Esophagus squamous epithelium (tissue), 4 donors: ENCODE measurements around the gene CUEDC1.

Source experiments
- CTCF ChIP-seq, 6 experiments: fragments of 450-650 bp in 4 of 6; fragments of 200-600 bp in 2 of 6; sonication (generic) in 2 of 6; IDR thresholded peaks; one replicate each; pipeline ENCODE4 v1.5.1; 2016 to 2019; ENCODE audit warnings: antibody characterized with exemption in 6 of 6, mild to moderate bottlenecking in 4 of 6, moderate library complexity in 4 of 6
- POLR2A ChIP-seq, 4 donors: fragments of 450-650 bp; IDR thresholded peaks; one replicate each; pipeline ENCODE4 v1.6.1; 2017; ENCODE audit warnings: antibody characterized with exemption in 4 of 4, mild to moderate bottlenecking in 4 of 4, moderate library complexity in 3 of 4

GRCh38 chr17:57818066-57818465 lies 137.1 kb downstream of the CUEDC1 start:
- TF ChIP-seq CTCF (IDR thresholded peaks at IDR 0.05): no peak
- no peak for TF ChIP-seq POLR2A (IDR thresholded peaks at IDR 0.05)
